NCI-H1436 treated with DMSO at 0.1 percent for 48 hours (cell line): ENCODE measurements around the gene HEBP2.

Source experiments
- DNase-seq: peaks from one replicate; lab custom pipeline; 2025; lab: John Stamatoyannopoulos, UW

The HEBP2 gene

GRCh38 chr6:138397128-138398122 is 6.6 kb upstream of the HEBP2 start:
- no peak for DNase-seq

GRCh38 chr6:138400326-138400725 is 3.7 kb upstream of the HEBP2 start:
- no peak for DNase-seq

- no peak for DNase-seq
These were observed 1.8 kb upstream of the HEBP2 start for GRCh38 chr6:138401960-138402837.

GRCh38 chr6:138402838-138403187 is 1.2 kb upstream of the HEBP2 start:
- no peak for DNase-seq

GRCh38 chr6:138403324-138403800 is 661 bp upstream of the HEBP2 start:
- DNase-seq: no peak

- DNase-seq: no peak
These were observed 779 bp downstream of the HEBP2 start for GRCh38 chr6:138404666-138405337.

- peak; percentile 77 for DNase-seq
These were observed 1.9 kb downstream of the HEBP2 start for GRCh38 chr6:138405816-138406413.

- no peak for DNase-seq
These were observed 2.4 kb downstream of the HEBP2 start for GRCh38 chr6:138406443-138406842.

GRCh38 chr6:138410048-138410735 is 6.2 kb downstream of the HEBP2 start:
- DNase-seq: no peak

GRCh38 chr6:138410972-138411880 is 7.2 kb downstream of the HEBP2 start:
- DNase-seq: no peak

GRCh38 chr6:138415125-138415524 is 11.1 kb downstream of the HEBP2 start:
- DNase-seq: no peak

GRCh38 chr6:138416206-138416605 is 12.2 kb downstream of the HEBP2 start:
- DNase-seq: no peak

GRCh38 chr6:138417493-138418117 is 13.6 kb downstream of the HEBP2 start:
- DNase-seq: no peak

GRCh38 chr6:138418118-138418742 is 14.2 kb downstream of the HEBP2 start:
- no peak for DNase-seq

GRCh38 chr6:138419766-138420165 is 15.7 kb downstream of the HEBP2 start:
- DNase-seq: no peak

- DNase-seq: no peak
These were observed 16.3 kb downstream of the HEBP2 start for GRCh38 chr6:138420356-138420755.

GRCh38 chr6:138421089-138421488 is 17.1 kb downstream of the HEBP2 start:
- no peak for DNase-seq

- no peak for DNase-seq
These were observed 17.6 kb downstream of the HEBP2 start for GRCh38 chr6:138421608-138422007.

GRCh38 chr6:138422861-138423260 is 18.8 kb downstream of the HEBP2 start:
- DNase-seq: no peak
